NCI-H2196 treated with DMSO at 0.1 percent for 48 hours (cell line): ENCODE measurements around the gene TFR2.

ENCODE experiments used
- DNase-seq: peaks from one replicate; lab custom pipeline; 2025; ENCODE audit not compliant: unreplicated experiment; lab: John Stamatoyannopoulos, UW

TFR2 gene

DNA sequence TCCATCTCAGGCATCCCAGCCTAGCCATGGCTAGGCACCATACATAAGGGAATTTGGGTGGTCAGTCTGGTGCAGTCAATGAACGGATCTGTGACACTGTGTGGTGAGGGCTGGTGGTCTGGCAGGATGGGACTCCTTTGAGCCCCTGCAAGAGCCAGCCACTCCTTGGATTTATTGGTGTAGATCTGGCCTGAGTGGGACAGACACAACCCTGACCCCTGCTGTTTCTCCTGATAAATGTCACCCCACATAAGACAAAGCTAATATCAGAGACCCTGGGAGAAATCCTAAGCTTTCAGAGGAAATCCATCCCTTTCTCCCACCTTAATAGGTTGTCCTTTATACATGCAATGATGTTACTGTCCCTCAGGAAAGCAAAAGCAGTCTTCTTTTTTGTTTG lies 52.9 kb downstream of the TFR2 start:
- no peak for DNase-seq

DNA sequence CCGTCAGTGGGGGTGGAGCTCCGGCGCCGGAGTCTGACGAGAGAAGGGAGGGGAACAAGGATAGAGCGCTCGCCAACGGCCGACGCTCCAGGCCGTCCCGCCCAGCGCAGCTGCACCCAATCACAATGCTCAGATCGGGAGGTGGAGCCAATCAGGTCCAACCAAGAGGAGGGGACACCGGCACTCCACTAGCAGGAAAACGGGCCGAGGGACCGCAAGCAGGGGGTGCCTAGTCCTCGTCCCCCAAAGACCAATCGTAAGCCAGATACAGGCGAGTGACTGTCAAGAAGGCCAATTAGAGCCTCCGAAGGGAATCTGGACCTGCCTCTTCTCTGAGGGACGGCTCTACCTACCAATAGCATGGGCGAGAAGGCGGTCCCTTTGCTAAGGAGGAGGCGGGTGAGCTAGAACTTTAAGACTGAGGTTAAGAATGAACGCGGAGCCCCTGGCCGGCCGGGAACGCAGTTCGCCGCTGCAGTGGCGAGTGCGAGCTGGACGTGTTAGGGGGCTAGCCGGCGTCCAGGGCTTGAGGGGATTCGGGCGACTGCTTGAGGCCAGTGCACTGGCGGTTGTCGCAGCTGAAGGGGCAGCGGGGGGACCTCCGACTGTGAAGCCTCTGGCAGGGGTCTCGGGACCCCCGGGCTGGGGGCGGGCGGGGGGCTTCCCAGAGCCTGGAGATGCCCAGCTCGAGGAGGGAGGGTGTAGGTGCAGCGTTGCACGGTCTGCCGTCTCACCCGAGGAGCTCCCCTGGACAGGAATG lies 54.9 kb downstream of the TFR2 start, which contains the start of gene FBXO24:
Gene FBXO24, plus strand, starts transcription at position 63 of the 760 bp plus-strand sequence. Its CDS starts 298 bp downstream, at position 361.
- peak; percentile 99 for DNase-seq

DNA sequence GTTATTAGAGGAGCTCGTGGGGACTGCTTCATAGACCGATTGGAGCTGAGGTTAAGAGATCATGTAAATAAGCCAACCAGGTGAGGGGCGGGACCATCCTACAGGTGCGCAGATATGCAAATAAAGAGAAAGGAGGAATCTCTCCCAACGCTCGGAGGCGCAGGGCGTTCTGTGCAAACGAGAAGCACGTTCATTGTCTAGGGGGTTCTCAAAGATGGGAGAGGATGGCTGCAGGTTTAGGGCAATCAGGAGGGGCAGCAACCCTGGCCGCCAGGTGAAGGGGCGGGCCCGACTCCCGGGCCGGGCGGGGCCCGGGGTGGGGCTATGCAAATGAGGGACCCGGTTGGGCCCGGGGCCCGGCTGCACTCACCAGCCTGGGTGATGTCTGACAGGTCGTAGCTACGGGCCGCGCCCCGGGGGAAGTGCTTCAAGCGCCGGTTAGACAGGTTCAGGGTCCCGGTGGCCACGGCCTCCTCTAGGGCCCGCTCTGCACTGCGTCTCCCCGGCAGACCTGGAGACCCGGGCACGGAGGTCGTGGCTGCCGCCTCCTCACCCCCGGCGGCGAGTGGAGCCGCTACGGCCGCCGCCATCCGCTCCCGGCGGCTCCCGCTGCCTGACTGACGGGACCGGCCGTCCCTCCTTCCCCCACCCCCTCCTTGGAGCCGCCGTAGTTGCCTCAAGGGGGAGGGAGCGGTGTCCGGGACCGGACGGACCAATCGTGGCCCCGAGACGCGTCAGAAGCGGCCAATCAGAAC lies 55.7 kb downstream of the TFR2 start, which contains the start of gene LRCH4:
Gene LRCH4, minus strand, starts transcription at position 619 of the 755 bp plus-strand sequence. Its CDS starts 29 bp downstream, at position 590.
- peak; percentile 36 for DNase-seq

DNA sequence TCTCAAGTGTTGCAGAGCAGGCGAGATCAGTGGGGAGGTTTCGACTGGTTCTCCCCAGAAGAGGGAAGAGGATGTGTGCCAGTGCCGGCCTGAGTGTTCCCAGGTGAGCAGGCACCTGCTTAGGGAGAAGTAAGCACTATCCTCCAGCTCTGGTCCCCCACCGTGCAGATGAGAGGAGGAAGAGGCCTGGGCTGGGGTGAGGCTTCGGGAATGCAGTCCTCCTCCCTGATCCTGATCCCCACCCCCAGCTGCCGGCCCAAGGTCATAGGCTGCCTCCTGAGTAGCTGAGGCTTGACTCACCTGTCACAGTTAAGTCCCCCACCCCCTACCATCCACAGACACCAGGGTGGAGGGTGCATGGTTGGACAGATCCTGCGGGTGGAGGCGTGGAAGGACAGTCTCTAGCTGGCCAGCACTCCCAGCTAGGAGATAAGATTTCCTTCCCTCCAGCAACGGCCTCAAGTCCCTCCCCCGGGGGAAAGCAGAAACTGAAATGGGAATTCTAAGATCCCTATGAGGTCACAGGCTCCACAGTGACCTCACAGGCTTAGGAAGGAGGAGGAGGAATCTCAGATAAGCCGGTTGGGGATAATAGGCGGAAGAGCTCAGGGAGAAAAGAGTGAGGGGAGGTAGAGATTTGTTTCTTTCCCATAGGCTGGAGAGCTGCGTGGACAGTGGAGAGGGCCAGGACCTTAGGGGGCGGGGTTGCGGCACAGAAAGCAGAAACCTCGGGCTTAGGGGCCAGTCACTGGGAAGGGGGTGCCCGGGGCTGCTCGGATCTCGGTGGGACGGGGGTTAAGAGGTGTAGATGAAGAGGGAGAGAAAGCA lies 56.5 kb downstream of the TFR2 start:
- DNase-seq: peak; percentile 36

DNA sequence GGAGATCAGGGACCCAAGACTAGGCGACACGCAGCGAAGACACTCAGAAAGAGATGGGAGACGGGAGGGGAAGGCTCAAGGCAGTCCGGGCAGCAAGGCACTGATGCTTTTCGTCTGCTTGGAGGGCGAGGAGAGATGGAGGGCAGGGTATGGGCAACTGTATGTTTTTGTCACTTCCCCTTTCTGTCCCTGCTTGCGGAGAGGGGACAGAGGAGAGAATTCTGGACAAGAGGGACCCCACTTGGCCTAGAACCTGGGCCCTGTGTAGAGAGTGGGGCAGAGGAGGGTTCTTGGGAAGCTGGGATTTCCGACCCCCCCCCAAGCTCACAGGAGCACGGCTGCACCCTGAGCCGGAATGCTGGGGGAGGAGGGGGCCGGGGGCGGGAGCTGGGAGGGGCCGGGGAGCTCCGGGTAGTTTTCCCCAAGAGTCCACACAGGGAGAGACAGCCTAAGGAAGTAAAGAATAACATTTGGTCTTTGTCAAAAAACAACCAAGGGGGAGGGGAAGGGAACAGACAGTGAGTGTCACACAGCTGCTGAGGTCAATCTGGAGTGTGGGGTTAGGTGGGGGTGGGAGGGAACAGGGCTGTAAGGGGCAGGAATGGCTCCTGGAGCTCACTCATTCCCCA lies 57.2 kb downstream of the TFR2 start:
- DNase-seq: no peak

DNA sequence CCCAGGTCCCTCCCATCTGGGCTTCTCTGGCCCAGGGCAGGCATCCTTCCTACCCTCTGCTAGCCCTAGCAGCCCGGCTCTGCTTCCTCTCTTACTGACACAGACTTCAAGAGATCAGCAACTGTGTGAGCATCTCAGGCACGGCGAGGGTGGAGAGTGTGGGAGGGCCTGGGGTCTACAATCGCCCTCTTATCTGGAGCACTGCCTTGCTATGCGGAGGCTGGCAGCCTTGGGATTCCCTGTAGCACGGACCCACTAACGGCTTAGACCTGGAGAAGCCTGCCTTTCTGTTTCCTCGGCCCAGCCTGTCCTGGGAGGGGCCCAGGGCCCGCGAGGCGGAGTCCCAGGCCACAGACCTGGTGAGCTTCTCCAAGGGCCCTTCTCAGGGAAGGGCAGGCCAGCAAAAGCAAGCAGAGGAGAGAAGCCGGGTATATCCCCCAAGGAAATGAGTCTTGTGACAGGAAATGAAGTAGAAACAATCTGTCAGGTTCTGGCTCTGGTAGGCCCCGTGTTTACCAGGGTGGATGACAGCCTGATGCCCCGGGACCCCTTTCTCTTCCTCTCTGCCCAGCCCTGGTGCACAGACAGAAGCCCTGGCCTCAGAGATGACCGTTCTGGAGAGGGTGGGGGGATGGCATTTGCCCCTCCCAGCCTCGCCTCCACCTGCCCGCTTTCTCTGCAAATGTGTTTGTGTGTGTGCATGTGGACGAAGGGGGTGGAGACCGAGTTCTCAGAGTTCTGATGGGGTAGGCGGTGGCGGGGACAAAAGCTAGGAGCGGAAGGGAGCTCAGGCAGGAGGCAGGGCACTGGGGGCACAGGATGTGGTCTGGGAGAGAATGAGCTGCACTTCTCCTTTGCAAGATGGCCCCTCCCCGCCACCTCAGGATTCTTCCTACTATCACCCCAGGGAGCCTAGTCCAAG lies 58.0 kb downstream of the TFR2 start:
- no peak for DNase-seq

DNA sequence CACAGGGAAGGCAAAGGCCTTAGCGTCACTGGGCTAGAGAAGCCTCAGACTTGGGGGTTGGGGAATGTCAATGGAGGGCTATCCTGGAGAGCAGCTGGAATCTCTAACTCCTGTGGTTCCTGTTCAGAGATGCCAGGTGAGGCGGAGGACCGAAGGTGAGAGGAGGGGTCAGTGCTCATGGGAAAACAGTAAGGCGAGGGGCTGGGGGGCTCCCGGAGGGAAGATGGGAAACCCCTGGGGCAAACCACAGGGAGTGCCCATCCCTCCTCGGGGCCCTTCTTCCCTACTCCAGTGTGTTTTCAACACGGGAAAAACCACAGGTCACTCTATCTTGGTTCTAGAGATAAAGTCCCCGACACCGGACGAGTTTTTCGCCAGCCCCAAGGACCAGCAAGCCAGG lies 58.7 kb downstream of the TFR2 start:
- no peak for DNase-seq

DNA sequence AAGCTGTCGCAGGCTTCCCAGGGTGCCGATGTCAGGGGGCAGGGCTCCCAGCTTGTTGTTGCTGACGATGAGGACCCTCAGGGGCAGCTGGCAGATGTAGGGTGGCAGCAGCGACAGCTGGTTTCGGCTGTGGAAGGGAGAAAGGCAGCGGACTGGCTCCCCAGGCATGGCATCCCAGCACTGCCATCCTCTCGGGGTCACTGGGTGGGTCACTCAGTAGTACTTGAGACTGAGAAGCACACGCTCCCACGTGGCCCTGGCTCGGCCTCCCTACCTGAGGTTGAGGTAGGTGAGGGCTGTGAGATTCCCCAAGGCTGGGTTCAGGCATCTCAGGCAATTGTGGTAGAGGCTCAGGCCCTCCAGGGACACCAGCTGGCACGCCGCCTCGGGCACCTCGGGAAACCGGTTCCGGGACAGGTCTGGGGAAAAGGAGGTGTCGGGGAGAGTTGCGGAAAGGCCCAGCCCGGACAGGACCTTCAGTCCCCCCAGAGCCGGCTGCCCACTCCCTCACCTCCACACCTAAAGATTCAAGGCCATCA lies 59.2 kb downstream of the TFR2 start:
- DNase-seq: no peak

DNA sequence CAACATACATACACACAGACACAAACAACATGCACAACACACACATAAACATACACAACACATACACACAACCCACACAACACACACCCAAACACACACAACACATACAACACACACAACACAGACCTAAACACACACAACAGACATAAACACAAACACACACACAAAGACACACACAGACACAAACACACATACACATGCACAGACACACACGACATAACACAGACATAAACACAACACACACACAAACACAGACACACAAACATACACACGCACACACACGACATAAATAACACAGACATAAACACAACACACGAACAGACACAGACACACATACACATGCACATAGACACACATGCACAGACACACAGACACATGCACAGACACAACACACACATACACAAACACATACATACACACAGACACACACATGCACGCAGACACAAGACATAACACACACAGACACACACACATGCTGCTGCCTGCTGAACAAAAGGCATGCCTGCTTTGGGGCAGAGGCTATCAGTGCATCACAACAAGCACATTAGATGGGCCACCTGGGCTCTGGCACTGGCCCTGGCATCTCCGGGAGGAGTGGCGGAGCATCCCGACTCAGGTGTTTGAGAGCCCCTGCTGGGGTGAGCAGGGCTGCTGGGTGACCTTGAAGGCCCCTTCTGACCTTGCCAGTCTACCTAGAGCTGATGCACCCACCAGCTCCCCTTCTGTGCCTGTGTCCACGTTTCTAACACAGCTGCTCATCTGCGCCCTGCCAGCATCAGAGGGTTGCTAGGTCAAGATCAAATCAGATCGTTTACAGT lies 60.7 kb downstream of the TFR2 start:
- DNase-seq: no peak

DNA sequence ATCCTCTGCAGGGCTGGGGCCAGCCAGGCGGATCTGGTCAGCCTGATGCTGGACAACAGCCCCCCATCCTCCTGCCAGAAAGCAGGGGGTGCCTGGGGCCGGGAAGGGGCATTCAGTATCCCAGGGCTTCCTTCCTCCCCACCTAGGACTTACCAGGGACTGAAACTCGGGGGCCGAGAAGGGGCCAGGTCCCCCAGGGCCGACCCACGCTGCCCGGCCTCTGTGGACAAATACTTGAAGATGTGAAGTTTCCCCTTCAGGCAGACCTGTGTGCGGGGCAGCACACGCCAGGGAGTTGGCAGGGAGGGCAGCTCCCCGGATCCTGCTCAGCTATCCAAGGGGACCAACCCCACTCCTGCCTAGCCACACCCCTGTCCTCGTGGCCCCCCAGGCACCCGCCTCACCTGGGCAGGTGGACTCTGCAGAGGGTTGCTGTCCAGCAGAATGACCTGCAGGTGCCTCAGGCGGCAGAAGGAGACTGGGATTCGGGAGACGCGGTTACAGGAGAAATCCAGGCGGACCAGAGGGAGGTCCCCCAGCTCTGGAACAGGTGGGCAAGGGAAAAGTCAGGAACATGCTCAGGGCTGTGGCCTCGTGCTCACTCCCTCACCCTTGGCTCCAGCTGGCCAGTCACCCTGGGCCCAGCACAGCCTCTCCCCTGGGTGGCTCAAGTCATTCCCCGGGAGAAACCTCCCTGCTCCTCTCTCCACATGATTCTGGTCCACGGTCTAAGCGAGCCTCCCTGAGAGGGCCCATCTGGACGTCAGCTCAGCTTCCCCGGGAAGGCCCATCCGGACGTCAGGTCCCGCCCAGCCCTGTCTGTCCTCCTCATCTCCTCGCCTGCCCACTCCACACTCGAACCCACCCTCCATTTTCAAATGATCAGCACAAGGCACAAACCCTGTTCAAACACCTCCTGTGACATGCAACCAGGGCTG lies 62.8 kb downstream of the TFR2 start:
- no peak for DNase-seq

DNA sequence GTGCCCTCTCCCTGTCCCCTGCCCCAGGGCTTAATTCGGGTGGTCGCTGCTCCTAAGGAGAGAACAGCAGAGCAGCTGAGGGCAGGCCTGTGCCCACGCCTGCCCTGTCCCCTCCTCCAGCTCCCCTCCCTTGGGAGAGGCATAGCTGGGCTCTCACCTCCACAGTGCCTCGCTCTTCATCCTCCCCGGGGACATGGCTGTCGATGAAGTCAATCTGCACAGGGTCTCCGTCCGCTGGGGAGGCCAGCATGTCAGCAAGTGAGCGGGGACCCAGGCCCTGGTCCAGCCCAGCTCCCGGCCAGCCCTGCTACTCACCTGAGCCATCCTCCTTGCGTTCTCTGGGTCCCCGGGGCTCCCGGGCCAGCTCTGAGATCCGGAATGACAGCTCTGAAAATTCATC lies 63.8 kb downstream of the TFR2 start:
- DNase-seq: no peak

DNA sequence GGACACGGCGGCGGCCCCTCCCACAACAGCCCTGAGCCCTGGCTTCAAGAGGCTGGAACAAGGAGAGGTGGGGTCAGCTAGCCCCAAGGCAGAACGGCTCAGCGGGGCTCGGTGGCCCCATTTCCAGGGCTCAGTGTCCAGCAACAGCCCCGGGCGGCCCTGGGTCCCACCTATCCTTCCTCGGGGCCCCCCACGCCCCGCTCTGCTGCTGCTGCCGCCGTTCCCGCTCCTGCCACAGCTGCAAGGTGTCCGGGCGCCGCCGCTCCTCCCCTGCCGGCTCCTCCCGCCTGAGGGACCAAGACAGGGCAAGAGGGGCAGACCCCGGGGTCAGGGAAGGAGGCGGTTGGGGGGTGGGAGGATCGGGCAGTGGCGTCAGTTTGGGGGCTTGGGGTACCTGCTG lies 64.2 kb downstream of the TFR2 start:
- no peak for DNase-seq

DNA sequence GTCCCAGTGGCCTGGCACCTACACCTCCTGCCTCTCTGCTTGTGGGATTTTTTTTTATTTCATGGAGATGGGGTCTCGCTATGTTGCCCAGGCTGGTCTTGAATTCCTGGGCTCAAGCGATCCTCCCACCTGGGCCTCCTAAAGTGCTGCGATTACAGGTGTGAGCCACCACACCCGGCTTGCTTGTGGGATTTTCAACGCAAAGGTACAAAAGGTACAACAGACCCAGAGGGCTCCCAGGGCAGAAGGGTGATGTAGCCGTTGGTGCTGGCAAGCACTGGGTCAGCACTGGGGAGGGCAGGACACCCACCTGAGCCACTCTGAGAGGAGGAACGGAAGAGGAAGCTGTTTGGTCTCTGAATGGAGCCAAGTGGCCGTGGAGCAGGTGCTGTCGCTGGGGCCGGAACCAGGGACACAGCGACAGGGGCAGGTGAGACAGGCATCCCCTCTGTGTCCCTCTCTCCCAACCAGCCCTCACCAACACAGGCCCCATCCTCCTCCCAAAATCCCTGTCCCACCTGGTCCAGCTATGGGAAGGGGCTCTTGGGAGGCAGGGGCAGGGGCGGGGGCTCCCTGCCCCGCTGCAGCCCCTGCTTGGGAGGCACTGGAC lies 64.9 kb downstream of the TFR2 start:
- DNase-seq: no peak

DNA sequence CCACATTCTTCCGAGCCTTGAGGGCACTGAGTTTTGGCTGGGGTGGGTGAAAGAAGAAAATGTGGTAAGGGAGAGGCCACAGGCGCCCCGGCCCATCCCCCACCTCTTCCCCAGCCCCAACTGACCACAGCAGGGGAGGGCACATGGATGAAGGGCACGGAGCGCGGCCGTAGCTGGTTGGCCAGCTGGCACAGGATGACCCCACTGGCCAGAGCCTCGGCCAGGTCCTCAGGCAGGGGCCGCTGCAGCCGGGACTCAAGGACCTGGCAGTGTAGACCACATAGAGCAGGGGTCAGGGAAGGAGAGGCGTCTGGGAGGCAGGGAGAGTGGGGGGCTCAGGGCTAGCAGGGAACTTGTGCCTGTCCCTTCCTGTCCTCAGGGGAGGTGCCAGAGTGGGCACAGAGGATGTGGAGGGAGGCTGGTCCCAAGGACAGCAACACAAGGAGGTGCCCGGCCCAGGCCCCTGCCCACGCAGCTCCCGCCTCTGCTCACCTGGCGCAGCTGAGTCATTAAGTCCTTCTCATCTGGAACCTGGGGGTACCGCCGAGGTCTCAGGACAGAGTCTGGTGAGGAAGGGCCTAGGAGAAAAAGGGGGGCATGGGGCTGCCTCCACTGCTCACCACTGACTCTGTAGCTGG lies 65.5 kb downstream of the TFR2 start:
- no peak for DNase-seq

DNA sequence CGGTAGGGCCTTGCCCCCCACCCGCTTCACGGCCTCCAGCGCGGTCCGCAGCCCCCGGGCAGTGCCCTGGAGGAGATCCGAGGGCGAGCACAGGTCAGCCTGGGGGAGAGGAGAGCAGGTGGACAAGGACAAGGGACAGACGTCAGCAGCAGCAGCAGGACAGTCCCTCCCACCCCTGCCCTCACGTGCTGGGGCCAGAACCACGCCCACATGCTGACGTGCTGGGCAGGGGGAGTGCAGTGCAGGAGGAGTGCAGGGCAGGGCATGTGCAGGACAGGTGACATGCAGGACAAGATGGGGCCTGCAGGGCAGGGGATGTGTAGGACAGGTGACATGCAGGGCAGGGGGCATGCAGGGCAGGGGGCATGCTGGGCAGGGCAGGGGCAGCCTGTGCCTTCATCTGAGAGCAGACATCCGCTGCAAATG lies 66.1 kb downstream of the TFR2 start:
- no peak for DNase-seq

DNA sequence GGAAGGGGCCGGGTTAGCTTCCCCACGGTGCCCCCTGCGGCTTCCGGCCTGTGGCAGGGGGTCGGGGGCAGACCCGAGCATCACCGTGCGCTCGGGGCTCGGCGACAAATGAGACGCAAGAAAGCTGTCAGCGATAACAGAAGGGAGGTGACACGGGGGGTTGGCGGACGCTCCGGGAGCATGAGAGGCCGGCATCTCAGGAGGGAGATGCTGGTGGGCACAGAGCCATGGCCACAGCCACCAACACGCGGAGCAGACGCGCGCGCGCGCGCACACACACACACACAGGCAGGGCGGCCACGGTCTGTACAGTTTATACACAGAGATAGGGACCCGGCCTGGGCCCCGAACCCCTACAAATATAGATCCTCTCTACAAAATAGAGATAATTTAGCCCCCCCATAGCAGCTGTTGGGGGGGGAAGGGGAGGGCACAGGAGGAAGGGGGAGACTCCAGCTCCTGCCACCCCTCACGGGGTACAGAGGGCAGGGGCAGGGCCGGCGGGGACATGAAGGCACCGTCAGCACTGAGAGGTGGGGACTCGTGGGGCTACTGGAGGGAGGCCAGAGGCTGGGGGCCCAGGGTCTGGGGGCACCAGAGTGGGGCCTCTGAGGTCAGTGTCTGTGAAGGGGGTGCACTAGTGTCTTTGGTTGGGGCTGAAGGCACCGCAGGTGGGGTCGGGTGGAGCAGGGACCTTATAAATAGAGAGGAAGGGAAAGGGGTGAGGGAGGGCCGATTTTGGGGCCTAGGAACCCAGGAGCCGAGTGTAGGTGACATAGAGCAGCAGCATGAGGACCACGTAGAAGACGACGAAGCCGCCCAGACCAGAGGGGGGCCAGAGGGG lies 66.8 kb downstream of the TFR2 start:
- DNase-seq: no peak
